Measurements from ENCODE around the gene PPP1R13B.
"Not testable (repeated sequence)": the region's sequence is repeated elsewhere in the genome, so short reads cannot be mapped to it uniquely, and the experiment has no call there.

Gene PPP1R13B

DNA sequence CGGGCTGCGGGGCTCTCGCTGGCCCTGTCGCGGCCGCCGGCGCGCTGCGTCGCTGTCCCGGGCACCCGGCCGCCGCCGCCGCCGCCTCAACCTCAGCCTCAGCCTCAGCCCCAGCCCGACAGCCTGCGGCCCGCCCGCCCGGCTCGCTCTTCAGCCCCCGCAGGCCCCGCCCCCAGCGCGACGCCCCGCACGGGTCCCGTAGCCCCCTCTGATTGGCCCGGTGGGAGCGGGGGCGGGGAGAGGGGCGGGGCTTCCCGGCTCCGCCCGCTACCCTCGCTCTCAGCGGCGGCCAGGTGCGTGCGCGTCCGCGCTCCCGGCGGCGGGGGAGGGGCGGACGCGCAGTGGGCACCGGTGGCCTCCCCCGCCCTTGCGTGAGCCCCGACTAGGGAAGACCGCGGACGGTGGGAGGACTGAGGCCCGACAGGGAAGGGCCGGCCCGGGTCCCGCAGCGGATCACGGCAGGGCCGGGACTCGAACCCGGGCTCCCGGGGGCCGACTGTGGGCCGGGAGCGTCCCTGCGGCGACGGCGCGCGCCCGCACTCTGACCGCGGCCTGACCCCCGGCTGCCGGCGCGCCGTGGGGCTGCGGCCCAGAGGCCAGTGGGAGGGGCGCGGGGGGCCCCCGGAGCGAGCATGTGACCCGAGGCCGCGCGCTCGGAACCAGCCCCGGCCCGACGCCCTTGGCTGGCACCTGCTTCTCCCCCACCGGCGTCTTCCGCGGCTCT is at the start of gene PPP1R13B:
Gene PPP1R13B, minus strand, starts transcription at position 125 of the 724 bp plus-strand sequence. CDS start 268 bp downstream, outside the sequence.
- peak; percentile 54 for DNase-seq

DNA sequence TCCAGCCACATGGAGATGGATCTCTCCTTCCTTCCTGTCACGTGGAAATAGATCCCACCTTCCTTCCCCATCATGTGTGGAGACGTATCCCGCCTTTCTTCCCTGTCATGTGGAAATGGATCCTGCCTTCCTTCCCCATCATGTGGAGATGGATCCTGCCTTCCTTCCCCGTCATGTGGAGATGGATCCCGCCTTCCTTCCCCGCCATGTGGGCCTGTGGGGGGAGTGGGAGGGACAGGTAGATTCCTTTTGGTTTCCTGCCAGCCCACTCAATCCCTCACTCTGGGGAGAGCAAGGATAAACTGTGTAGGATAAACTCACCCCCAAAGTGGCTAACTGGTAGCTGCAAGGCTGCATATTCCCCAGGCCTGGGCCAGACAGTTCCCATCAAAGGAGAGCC is 49.2 kb upstream of the PPP1R13B start:
- no peak for DNase-seq

DNA sequence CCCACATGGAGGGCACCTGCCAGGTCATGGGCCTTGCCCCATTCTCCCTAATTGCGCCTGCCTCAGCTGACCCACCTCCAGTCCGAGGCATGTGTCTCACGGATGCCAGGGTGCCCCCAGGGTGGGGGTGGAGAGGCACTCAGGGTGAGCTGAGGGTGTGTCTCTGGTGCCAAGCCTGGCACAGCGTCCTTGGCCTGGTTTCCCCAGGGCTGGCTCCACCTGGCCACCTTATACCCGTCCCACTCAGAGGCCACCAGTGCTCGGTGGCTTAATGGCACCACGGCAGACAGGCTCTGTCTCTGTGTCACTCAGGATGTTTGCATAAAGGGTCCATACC is 47.3 kb upstream of the PPP1R13B start:
- no peak for DNase-seq

GRCh38 chr14:103894034-103894722 is 46.8 kb upstream of the PPP1R13B start:
- no peak for DNase-seq

DNA sequence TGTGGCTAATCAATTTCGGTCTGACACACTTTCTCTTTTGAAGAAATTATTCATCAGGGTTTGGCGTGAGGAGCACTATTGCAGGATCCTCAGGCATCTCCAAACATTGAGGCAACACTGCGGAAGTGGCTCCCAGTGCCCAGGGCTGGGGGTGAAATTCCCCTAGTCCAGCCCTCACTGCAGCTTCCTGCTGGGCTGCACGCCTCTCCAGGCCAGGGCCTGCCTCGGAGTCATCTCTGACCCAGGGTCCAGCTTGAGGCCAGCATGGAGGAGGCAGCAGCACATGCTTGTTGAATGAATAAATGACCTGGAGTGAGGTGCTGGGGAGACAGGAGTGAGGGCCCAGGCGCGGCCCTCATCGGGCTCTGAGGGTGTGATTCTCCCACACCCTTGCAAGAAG is 44.9 kb upstream of the PPP1R13B start:
- DNase-seq, result no peak

- DNase-seq, result no peak
These were observed 44.4 kb upstream of the PPP1R13B start for GRCh38 chr14:103891667-103892215.

- no peak for DNase-seq
These were observed 43.7 kb upstream of the PPP1R13B start for GRCh38 chr14:103890821-103891666.

DNA sequence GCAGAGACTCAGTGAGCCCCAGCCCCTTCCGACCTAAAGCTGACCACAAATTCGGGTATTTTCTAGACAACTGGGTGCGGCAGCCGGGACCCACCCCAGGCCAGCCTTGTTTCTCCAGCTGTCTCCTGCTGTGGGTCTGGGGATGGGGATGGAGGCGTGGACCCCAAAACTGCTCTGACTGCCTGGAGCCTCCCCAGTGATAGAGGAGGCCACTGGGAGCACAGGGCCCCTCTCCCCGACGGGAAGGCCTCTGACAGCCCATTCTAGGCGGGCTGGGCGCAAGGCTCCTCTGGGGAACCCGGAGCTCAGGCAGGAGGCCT is 42.6 kb upstream of the PPP1R13B start:
- DNase-seq, result no peak

GRCh38 chr14:103889313-103890051 is 42.1 kb upstream of the PPP1R13B start:
- DNase-seq, result no peak

DNA sequence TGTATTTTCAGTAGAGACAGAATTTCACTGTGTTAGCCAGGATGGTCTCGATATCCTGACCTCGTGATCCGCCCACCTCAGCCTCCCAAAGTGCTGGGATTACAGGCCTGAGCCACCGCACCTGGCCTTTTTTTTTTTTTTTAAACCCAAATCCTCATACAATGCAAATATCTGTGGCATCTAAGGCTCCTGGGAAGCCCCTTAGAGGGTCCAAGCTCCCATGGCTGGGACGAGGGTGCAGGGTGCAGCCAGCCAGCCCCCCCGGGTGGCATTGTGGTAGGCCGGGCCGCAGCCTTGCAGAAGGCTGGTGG is 41.6 kb upstream of the PPP1R13B start:
- not testable (repeated sequence) for DNase-seq

- no peak for DNase-seq
These were observed 40.3 kb upstream of the PPP1R13B start for GRCh38 chr14:103887557-103888115.

GRCh38 chr14:103887170-103887501 is 39.8 kb upstream of the PPP1R13B start:
- no peak for DNase-seq

DNA sequence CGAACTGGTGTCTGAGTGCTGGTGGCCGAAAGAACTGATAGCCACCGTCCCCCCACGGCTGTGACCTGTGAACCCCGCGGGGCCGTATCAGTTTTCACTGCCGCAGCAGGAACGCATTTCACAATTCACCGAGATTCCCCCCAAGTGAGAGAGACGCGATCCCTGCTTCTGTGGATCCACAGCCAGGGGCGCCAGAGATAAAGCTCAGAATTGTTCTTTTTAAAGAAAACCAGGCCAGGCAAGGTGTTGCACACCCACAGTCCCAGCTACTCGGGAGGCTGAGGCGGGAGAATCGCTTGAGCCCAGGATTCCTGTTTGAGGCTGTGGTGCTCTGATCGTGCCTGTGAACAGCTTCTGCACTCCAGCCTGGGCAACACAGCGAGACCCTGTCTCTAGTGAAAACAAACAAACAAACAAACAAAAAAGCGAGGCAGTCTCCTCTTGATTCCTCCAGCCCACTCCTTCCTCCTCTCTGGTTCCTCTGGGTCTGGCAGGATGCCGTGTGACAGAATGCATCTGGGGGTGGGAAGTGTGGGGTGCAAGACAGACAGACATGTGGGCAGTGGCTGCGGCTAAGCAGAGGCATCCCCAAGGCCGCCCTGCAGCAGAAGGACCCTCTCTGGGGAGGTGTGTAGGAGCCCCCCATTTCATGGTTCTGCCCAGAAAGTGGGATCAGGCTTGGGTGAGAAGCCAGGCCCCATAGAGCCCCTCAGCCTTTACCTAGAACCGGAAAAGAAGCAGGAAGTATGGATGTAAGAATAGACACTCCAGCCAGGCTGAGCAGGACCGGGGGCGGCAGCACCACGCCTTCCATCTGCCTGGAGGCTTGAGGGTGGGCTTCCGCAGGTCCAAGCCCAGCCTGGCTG is 39.2 kb upstream of the PPP1R13B start:
- no peak for DNase-seq

- no peak for DNase-seq
These were observed 38.1 kb upstream of the PPP1R13B start for GRCh38 chr14:103885509-103885932.

- DNase-seq, result no peak
These were observed 37.5 kb upstream of the PPP1R13B start for GRCh38 chr14:103884854-103885253.

DNA sequence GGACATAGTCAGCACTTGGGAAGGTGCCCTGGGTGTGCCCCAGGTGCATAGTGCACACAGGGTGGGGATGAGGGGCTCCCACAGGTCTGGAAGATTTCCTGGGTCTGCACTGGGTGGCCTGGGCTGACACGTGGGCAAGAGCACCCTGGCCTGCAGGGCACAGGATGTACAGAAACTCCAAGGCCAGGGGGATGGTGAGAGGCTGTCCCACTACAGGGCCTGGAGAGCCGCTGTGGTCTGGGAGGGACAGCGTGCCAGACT is 35.8 kb upstream of the PPP1R13B start:
- no peak for DNase-seq

GRCh38 chr14:103882503-103883262 is 35.3 kb upstream of the PPP1R13B start:
- DNase-seq, result no peak

GRCh38 chr14:103881268-103882201 is 34.2 kb upstream of the PPP1R13B start:
- no peak for DNase-seq

GRCh38 chr14:103880348-103881267 is 33.2 kb upstream of the PPP1R13B start:
- DNase-seq, result peak; percentile 54
